HG02938 (cell line): Measurements from ENCODE around the gene BCL7C.
"Not testable (repeated sequence)": the region's sequence is repeated elsewhere in the genome, so short reads cannot be mapped to it uniquely, and the experiment has no call there.

Source experiments
- ATAC-seq: cut with Tn5 transposase; IDR thresholded peaks from one replicate; pipeline ENCODE4 v1.9.1; 2021; ENCODE audit warnings: mild to moderate bottlenecking, moderate library complexity; ENCODE audit not compliant: unreplicated experiment

BCL7C gene

DNA sequence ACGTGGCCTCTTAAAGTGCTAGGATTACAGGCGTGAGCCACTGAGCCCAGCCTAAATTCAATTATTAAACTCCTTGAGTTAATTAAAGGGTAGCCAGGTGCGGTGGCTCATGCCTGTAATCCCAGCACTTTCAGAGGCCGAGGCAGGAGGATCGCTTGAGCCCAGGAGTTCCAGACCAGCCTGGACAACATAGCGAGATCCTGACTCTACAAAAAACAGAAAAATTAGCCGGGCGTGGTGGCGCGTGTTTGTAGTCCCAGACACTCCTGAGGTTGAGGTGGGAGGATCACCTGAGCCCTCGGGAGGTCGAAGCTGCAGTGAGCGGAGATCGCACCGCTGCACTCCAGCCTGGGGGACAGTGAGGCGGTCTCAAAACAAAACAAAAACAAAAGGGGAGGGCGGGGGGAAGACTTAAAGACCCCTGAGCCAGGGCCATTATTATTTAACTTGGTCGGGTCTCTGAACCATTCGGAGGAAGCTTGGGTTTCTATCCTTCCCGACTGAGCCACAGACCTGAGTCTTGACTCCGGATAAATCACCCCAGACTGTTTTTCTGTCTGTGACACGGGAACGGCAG lies 19.5 kb downstream of the BCL7C start:
- ATAC-seq: no peak

DNA sequence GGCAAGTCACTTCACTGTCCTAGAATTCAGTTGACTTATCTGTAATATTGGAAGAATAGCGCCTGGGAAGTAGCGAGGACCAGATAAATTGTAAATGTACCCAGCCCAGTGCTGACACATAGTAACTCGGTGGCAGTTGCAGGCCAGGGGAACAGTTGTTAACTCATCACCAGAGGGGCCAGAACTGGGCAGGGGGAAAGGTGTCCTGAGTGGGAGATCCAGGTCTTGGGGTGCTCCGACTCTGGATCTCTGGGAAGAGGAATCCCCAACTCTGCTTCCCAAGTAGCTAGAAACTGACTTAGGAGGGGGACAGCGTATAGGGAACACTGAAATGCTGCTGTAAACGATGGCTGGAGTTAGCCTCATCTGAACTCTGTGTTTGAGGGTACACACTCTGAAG lies 23.0 kb downstream of the BCL7C start:
- ATAC-seq: no peak

DNA sequence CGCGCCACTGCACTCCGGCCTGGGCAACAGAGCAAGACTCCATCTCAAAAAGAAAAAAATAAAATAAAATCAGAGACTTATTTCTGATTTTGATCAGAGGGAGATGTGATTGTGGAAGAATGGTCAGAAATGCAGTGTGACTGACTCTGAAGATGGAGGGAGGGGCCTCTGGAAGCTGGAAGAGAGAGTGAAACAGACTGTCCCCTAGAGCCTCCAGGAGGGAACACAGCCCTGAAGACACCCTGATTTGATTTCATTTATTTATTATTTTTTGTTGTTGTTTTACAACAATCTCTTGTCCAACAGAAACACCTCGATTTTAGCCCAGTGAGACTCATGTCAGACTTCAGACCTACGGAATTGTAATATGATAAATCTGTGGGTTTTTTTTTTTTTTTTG lies 26.1 kb downstream of the BCL7C start:
- no peak for ATAC-seq

DNA sequence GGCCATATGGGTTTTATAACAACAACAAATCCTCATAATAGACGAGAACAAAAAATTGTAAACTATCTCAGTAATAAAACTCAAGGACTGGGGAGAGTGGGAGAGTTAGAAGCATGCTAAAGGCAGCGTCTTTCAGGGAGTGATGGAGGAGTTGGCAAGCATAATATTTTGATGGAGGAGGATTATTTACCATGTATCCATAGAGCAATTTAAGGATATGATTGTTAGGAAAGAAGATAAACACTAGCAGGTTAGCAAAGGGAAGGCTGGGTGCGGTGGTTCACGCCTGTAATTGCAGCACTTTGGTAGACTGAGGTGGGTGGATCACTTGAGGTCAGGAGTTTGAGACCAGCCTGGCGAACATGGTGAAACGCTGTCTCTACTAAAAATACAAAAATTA lies 27.8 kb downstream of the BCL7C start:
- no peak for ATAC-seq

DNA sequence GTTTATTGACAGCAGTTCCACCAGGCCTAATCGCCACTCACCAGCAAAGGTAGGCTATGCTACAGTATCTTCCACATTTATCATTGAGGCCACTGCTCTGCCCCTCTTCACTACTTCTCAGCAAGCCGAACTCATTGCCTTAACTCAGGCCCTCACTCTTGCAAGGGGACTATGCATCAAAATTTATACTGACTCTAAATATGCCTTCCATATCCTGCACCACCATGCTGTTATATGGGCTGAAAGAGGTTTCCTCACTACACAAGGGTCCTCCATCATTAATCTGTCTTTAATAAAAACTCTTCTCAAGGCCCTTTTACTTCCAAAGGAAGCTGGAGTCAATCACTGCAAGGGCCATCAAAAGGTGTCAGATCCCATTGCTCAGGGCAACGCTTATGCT lies 30.7 kb downstream of the BCL7C start:
- ATAC-seq: not testable (repeated sequence)

DNA sequence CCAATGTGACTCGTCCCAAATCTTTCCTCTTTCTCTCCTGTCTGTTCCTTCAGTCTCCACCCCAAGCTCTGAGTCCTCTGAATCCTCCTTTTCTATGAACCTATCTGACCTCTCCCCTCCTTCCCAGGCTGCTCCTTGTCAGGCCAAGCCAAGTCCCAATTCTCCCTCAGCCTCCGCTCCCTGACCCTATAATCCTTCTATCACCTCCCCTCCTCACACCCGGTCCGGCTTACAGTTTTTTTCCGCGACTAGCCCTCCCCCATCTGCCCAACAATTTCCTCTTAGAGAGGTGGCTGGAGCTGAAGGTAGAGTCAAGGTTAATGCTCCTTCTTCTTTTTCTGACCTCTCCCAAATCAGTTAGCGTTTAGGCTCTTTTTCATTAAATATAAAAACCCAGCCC lies 33.1 kb downstream of the BCL7C start:
- ATAC-seq: not testable (repeated sequence)

DNA sequence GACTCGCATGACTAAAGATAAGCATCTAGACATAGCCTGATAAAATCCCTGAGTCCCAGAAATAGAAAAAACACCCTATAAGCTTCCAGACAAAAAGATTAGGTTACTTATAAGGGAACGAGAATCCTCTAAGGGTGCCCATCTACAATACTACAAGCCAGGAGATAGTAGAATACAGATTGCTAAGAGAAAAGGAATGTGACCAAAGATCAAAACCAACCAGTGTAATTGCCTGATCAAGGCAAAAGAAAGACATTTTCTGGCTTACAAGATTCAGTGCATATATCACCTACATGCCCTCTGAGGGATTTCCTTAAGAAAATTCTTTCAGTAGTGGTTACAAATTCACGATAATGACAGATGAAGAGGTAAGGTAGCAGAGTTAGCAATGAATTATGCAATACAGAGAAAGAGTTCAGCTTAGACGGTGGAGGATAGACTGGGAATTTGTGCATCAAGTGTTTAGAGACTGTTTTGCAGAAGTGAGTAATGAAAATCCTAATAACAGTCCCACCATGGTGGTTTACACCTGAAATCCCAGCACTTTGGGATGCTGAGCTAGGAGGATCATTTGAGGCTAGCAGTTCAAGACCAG lies 35.0 kb downstream of the BCL7C start:
- ATAC-seq: no peak

DNA sequence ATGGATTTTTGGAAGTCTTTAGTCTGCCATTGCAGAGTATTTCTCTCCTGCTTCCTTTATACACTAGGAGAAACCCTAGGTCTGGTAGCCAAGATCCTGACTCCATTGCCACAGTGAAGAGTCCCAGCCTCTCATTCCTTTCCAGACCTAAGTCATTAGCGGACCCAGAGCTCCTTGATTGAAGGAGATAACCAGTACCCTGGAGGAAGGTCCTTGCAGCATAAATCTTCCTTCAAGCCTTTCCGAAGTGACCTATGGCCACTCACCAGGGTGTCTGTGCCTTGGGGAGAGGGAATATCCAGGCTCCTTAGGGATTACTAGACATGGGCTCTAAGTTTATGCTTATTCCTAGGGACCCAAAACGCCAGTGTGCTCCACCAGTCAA lies 35.8 kb downstream of the BCL7C start:
- ATAC-seq: no peak

DNA sequence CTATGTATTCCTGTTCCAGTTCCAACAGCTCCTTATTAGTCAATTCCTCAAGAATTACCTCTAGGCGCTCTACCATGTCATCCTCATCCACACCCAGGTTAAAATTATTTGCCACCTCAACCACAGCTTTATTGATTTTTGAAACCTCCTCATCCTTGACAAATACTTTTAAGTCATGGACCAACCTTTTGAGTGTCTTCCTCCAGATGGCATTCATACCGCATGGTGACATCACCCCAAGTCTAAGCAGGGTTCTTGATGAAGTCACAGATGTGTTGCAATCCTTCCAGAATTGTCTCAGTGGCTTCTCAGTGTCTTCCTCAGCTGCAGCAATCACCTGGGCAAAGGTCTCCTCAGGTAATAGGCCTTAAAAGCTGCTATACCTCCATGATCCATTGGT lies 40.1 kb downstream of the BCL7C start:
- no peak for ATAC-seq

DNA sequence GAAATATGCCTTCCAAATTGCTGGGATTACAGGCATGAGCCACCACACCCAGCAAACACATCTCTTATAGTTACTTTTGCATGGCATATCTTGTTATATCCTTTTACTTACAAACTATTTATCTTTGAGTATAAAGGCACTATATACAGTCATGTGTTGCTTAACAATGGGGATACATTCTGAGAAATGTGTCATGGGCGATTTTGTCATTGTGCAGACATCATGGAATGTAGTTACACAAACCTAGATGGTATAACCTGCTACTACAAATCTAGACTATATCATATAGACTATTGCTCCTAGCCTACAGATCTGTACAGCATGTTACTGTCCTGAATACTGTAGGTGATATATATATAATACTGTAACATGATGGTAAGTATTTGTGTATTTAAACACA lies 43.6 kb downstream of the BCL7C start:
- ATAC-seq: no peak

DNA sequence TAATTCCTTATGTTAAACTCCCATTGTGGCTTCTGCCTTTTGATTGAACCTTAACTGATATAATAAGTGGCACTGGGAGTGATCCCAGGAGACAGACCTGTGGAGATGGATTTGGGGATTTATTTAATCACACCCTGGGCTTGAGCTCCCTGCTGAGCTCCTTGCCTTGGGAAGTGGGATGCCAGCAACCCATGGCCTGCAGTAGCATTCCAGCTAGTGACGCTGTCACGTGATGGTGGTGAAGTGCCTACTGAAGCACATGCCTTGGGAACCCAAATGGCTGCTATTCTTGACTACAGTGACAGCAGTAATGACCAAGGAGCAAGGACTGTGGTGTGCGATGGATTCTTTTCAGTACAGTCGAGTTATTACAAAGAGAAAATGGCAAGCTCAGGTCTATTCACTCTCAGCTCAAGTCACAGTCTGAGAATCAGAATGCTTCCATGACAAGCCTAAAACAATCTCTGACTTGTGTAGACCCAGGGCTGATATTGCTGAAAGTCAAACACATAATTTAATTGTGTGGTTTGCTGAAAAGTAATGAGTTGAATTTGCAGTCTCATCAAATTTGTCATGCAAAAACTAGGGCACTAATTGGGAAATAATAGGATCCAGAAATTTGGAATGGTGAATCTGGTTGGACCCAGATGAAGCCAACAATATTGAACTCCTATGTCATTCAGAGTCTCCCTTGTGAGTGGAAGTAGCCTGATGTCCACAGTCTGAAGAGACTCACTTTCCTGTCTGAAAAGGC lies 47.1 kb downstream of the BCL7C start:
- no peak for ATAC-seq

DNA sequence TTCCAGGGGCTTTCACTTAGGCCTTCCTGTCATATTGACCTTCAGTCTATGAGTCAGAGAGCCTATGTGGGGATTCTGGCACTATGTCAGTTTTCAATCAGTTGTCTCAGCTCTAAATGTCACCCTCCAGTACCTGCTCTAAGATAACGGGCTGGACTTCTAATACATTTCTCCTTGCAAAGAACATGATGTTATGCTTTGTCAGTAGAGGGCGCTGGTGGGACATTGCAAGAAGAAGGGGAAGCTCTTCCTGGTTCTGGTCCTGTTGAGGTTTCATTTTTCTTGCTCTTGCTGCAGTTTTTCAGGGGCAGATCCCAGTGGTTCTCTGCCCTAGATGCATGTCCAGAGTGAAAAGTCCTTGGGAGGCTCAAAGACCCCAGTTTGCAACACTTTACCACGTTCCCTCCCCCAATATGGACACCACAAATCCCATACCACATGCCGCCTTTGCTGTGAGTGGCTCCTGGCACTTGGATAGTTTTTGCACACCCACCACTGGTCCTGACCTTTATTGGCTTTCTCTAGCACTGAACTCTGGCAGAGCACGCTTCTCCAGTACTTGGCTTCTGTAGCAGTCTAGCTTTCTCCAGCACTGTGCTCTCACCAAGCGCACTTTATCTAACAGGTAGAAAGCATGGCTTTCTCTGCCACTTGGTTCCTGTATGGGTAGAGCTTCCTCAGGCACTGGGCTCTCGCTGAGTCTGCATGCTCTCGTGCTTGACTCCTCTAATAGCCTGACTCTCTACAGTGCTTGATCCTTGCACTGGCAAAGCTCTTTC lies 49.0 kb downstream of the BCL7C start:
- peak; percentile 62 for ATAC-seq

DNA sequence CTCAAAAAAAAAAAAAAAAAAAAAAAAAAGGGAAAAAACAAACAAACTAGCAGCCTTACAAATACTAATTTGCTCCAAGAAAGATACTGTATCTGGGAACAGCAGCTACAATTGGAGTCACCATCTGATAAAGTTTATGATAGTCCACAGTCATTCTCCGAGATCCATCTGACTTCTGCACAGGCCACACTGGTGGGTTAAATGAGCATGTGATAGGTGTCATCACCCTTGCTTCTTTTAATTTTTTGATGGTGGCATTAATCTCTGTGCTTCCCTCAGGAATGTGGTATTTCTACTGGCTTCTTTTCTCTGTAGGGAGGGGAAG lies 49.6 kb downstream of the BCL7C start:
- ATAC-seq: no peak

DNA sequence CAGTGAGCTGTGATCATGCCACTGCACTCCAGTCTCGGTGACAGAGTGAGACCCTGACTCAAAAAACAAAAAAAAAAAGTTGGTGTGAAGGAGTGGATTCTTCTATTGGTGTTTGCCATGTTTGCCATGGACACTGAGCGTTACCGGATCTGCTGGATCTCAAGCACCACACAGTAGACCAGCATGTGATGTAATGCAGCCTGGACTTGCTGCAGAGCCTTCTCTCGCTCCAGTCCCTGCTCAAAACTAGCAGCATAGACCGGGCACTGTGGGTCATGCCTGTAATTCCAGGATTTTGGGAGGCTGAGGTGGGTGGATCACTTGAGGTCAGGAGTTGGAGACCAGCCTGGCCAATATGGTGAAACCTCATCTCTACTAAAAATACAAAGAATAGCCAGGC lies 50.4 kb downstream of the BCL7C start:
- ATAC-seq: no peak

DNA sequence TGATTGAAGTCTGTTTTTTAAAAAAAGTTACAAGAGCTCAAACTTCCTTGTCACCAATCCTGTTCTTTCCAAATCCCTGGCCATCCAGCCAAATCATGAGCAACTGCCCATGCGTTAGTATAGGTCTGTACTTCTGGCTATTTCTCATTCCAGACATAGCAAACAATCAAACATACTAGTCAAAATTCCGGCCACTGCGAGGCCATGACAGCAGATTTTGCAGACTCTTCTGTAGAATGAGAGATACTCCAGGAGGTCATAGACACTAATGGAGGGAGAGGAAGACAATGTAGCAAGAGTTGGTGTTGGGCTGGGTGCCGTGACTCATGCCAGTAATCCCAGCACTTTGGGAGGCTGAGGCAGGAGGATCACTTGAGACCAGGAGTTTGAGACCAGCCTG lies 50.9 kb downstream of the BCL7C start:
- no peak for ATAC-seq

DNA sequence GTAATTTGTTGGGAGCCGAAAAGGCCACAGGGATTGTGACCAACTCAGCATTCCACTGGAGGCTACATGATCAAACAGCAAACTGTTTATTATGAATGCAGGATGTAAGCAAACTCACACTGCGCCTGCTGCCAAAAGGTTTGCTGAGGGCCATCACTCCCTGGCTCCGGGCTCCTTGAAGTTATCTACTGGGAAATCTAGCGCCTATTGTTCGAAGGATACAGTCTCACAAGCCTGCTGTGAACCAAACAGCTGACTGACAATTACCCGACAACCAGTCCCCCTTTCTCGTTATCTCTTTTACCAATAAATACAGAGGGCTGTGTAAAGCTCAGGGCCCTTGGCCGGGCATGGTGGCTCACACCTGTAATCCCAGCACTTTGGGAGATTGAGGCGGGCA lies 52.5 kb downstream of the BCL7C start:
- ATAC-seq: no peak

DNA sequence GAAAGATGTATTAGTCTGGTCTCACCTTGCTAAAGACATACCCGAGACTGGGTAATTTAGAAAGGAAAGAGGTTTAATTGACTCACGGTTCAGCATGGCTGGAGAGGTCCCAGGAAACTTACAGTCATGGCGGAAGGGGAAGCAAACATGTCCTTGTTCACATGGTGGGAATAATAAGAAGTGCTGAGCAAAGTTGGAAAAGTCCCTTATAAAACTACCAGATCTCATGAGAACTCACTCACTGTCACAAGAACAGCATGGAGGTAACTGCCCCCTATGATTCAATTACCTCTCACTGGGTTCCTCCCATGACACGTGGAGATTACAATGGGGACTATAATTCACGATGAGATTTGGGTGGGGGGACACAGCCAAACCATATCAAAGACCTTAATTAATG lies 53.3 kb downstream of the BCL7C start:
- ATAC-seq: no peak

DNA sequence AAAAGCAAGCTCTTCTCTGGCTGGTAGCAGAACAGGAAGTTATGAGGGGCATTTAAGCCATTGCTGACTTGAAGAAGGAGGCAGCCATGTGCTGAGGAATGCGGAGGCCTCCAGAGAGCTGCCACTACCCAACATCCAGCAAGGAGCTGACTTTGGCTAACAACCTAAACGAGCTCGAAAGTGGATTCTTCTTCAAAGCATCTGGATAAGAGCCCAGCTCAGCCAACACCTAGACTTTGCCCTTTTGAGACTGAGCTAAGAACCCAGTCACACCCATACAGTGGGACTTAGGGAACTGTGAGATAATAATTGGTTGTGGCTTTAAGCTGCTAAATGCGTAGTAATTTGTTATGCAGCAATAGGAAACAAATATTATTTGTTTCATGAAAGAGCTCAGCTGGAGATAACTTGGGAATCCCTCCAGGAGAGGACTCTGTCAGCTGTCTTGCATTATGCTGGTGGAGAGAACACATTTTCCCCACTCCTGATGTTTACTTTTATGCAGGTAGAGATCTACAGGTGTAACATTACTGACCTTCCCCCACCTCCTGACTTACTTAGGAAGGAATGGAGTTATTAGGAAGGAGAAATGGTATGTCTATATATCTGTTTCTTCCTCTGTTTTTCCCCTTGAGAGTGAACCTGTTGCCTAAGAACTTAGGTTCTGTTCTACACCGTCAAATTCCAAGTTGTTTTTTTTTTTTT lies 54.2 kb downstream of the BCL7C start:
- ATAC-seq: no peak

DNA sequence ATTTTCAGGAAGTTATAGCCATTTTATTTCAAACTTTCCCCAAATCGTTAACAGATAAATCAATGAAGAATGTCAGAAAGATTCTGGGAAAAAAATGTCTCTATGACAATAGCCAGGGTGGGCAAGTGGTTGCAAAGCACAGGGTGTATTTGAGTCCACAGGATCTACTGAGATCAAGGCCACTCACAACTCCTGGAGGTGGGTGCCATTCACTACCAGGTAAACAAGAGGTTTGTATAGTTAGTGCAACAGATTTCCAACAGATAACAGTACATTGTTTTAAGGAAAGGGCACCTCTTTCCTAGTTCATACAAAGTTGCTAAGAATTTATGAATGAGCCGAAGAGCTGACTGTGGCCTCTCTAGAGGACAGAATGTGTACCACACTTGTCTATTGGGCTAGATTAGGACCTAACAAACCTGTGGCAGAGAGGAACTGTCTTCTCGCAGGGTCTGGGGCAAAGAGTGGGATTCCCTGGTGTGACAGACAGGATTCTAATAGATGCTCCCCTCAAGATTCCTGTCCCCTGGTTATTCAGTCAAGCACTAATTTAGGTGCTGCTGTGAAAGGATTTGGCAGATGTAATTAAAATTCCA lies 54.9 kb downstream of the BCL7C start:
- ATAC-seq: no peak

DNA sequence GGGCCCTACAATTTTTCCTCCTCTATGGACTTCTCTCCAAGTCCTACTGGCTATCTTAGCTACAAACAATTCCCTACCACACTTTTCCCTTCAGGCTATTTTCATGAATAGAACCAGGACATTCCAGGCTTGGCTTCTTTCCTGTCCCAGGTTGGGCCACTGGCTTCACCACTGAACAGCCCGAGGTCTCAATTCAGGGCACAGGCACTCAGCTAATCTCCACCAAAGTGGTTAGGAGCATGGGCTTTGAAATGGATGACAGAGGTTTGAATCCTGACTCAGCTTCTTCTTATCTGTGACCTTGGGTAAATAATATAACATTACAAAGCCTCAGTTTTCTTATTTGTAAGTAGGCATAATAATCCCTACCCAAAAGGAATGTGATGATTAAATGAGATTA lies 56.0 kb downstream of the BCL7C start:
- no peak for ATAC-seq
